SK-N-SH (cell line): Measurements from ENCODE around the gene DNAH6. TPM values are rescaled to one million over a fixed set of nuclear protein-coding genes. Genes with fewer than 3 reads are reported as not detected.

Experiments used
- CTCF ChIA-PET: fragments of 300-600, 350-600 bp; formaldehyde crosslinking; extraction: SDS; loops from one replicate; lab custom pipeline; 2021; lab: Yijun Ruan, JAX
- POLR2A ChIA-PET: fragments of 350-600 bp; sonication (Branson Sonifier 250); formaldehyde crosslinking; extraction: SDS; loops from one replicate; lab custom pipeline; 2020; ENCODE audit warnings: antibody characterized with exemption, inconsistent platforms; lab: Yijun Ruan, JAX
- DNase-seq: peaks from one replicate; pipeline ENCODE4 v3.0.0; 2012
- H2AFZ ChIP-seq: fragments of 200-600 bp; sonication (generic); 2 replicates; pipeline ENCODE4 v1.8.1; 2016; ENCODE audit warnings: antibody characterized with exemption, mild to moderate bottlenecking, low read depth
- H3F3A ChIP-seq: fragments of 200-600 bp; sonication (generic); replicated peaks from 2 replicates; pipeline ENCODE3; 2016; ENCODE audit warnings: antibody characterized with exemption, mild to moderate bottlenecking; ENCODE audit not compliant: insufficient read depth
- H3K27ac ChIP-seq, 2 experiments: fragments of 200-500 bp in 1 of 2; fragments of 200-600 bp in 1 of 2; sonication (Bioruptor generic) in 1 of 2; sonication (generic), shearing (Covaris generic) in 1 of 2; 2 replicates each; pipeline versions ENCODE4 v1.5.1 to v1.6.1; 2014 to 2016; ENCODE audit warnings: low read depth in 2 of 2, inconsistent platforms in 1 of 2, low read length in 1 of 2, mild to moderate bottlenecking in 1 of 2, mixed read lengths in 1 of 2
- H3K27me3 ChIP-seq: fragments of 200-600 bp; sonication (generic), shearing (Covaris generic); 2 replicates; pipeline ENCODE4 v1.6.1; 2016; ENCODE audit warnings: mixed run types; ENCODE audit not compliant: insufficient read depth
- H3K36me3 ChIP-seq, 2 experiments: fragments of 200-500 bp in 1 of 2; fragments of 200-600 bp in 1 of 2; sonication (Bioruptor generic) in 1 of 2; sonication (generic) in 1 of 2; replicated peaks in 1 of 2; 2 replicates each; pipeline versions ENCODE3 to v1.5.1; 2014 to 2016; ENCODE audit warnings: low read length in 1 of 2, mild to moderate bottlenecking in 1 of 2; ENCODE audit not compliant: insufficient read depth in 2 of 2, control insufficient read depth in 1 of 2
- H3K4me1 ChIP-seq, 2 experiments: fragments of 200-500 bp in 1 of 2; fragments of 200-600 bp in 1 of 2; sonication (Bioruptor generic) in 1 of 2; sonication (generic), shearing (Covaris generic) in 1 of 2; 2 replicates each; pipeline versions ENCODE4 v1.5.1 to v1.6.1; 2014 to 2016; ENCODE audit warnings: low read depth in 1 of 2, low read length in 1 of 2, mixed run types in 1 of 2; ENCODE audit not compliant: insufficient read depth in 2 of 2, control insufficient read depth in 1 of 2
- H3K4me2 ChIP-seq: fragments of 200-600 bp; sonication (generic), shearing (Covaris generic); 2 replicates; pipeline ENCODE4 v1.6.1; 2017; ENCODE audit warnings: mixed run types
- H3K4me3 ChIP-seq, 2 experiments: fragments of 200-500 bp in 1 of 2; fragments of 200-600 bp in 1 of 2; sonication (Bioruptor generic) in 1 of 2; sonication (generic), shearing (Covaris generic) in 1 of 2; 2 replicates each; pipeline versions ENCODE4 v1.5.1 to v1.8.1; 2014 to 2016; ENCODE audit warnings: low read depth in 2 of 2, inconsistent platforms in 1 of 2, low read length in 1 of 2, mild to moderate bottlenecking in 1 of 2, mixed read lengths in 1 of 2, moderate library complexity in 1 of 2
- H3K79me2 ChIP-seq: fragments of 200-600 bp; sonication (generic); 2 replicates; pipeline ENCODE4 v1.8.1; 2017; ENCODE audit warnings: mild to moderate bottlenecking; ENCODE audit not compliant: insufficient read depth
- H3K9ac ChIP-seq: fragments of 200-600 bp; sonication (generic); 2 replicates; pipeline ENCODE4 v1.6.1; 2017; ENCODE audit warnings: mixed run types
- H3K9me2 ChIP-seq: fragments of 200-600 bp; sonication (generic); 2 replicates; pipeline ENCODE4 v1.6.1; 2017; ENCODE audit warnings: mixed run types
- H3K9me3 ChIP-seq: fragments of 200-600 bp; sonication (generic); 2 replicates; pipeline ENCODE4 v1.6.1; 2017; ENCODE audit warnings: mixed run types, mild to moderate bottlenecking, moderate library complexity
- H4K20me1 ChIP-seq: fragments of 200-600 bp; sonication (generic); 2 replicates; pipeline ENCODE4 v1.6.1; 2017; ENCODE audit warnings: mild to moderate bottlenecking, mixed run types; ENCODE audit not compliant: insufficient read depth
- CHD2 ChIP-seq: fragments of 150-350 bp; IDR thresholded peaks from 2 replicates; pipeline ENCODE4 v1.6.1; 2018; ENCODE audit warnings: low read length; ENCODE audit not compliant: partially characterized antibody
- CTCF ChIP-seq: fragments of 200-600 bp; sonication (generic); IDR thresholded peaks from 2 replicates; pipeline ENCODE4 v1.6.1; 2017; ENCODE audit warnings: antibody characterized with exemption, mild to moderate bottlenecking, moderate library complexity
- EP300 ChIP-seq, 2 experiments: IDR thresholded peaks; 2 replicates each; pipeline versions ENCODE4 v1.4.0 to v1.6.1; 2012; ENCODE audit warnings: borderline replicate concordance in 1 of 2, low read depth in 1 of 2, low read length in 1 of 2
- EZH2phosphoT487 ChIP-seq: fragments of 200-600 bp; sonication (generic); IDR thresholded peaks from 2 replicates; pipeline ENCODE4 v1.6.1; 2017; ENCODE audit warnings: low read depth, mixed run types, mild to moderate bottlenecking, antibody characterized with exemption, moderate library complexity, borderline replicate concordance
- FOXJ3 ChIP-seq: sonication (generic); formaldehyde crosslinking; IDR thresholded peaks from 2 replicates; pipeline ENCODE4 v1.5.1; 2020; ENCODE audit warnings: mild to moderate bottlenecking, missing genetic modification reagents
- FOXM1 ChIP-seq: IDR thresholded peaks from 2 replicates; pipeline ENCODE4 v1.4.0; 2012; ENCODE audit warnings: low read depth, mild to moderate bottlenecking
- GABPA ChIP-seq: IDR thresholded peaks from 2 replicates; pipeline ENCODE4 v1.4.0; 2012; ENCODE audit warnings: low read depth, mild to moderate bottlenecking
- GATA2 ChIP-seq: sonication (generic); formaldehyde crosslinking; IDR thresholded peaks from 2 replicates; pipeline ENCODE4 v1.5.0; 2020; ENCODE audit warnings: mild to moderate bottlenecking, missing genetic modification reagents
- JUND ChIP-seq: IDR thresholded peaks from 2 replicates; pipeline ENCODE4 v1.4.0; 2012
- MEF2A ChIP-seq: IDR thresholded peaks from 2 replicates; pipeline ENCODE4 v1.4.0; 2012; ENCODE audit warnings: low read depth, borderline replicate concordance
- MXI1 ChIP-seq: IDR thresholded peaks from 2 replicates; pipeline ENCODE4 v1.6.1; 2012; ENCODE audit warnings: mild to moderate bottlenecking, low read depth, low read length, improper control_type of control experiment
- NFIC ChIP-seq: IDR thresholded peaks from 2 replicates; pipeline ENCODE4 v1.4.0; 2012; ENCODE audit warnings: borderline replicate concordance
- NRF1 ChIP-seq: IDR thresholded peaks from 2 replicates; pipeline ENCODE4 v1.6.1; 2012; ENCODE audit warnings: low read depth, mild to moderate bottlenecking, low read length
- RCOR1 ChIP-seq: fragments of 150-350 bp; IDR thresholded peaks from 2 replicates; pipeline ENCODE4 v1.6.1; 2017; ENCODE audit warnings: antibody characterized with exemption, low read length
- RXRA ChIP-seq: IDR thresholded peaks from 2 replicates; pipeline ENCODE4 v1.4.0; 2012; ENCODE audit warnings: low read depth, mild to moderate bottlenecking, borderline replicate concordance
- SMC3 ChIP-seq: IDR thresholded peaks from 2 replicates; pipeline ENCODE4 v1.6.1; 2012; ENCODE audit warnings: low read depth, low read length, improper control_type of control experiment
- TCF12 ChIP-seq: IDR thresholded peaks from 2 replicates; pipeline ENCODE4 v1.4.0; 2012
- TEAD4 ChIP-seq: IDR thresholded peaks from 2 replicates; pipeline ENCODE4 v1.4.0; 2012; ENCODE audit warnings: mild to moderate bottlenecking, borderline replicate concordance; ENCODE audit not compliant: insufficient read depth
- YY1 ChIP-seq: IDR thresholded peaks from 2 replicates; pipeline ENCODE4 v1.4.0; 2012; ENCODE audit warnings: low read depth, mild to moderate bottlenecking
- WGBS: methylation state at CpG from one replicate; pipeline ENCODE4 v1.1.6; 2017; ENCODE audit warnings: low lambda C conversion rate; 5-methylcytosine and 5-hydroxymethylcytosine counted together
- polyA plus RNA-seq, 3 experiments: library from polyadenylated mRNA; depleted of rRNA; stranded (reverse); fragments of >200 nt; gene quantifications; 2 replicates each; pipeline ENCODE4 v1.2.3, GENCODE V29; 2012
- TF ChIP-seq, protein P1 (sequence below): IDR thresholded peaks from 2 replicates; pipeline ENCODE4; 2012
- TF ChIP-seq, protein P2 (sequence below): IDR thresholded peaks from 2 replicates; pipeline ENCODE4 v1.4.0; 2012; ENCODE audit warnings: low read depth, borderline replicate concordance
- TF ChIP-seq, protein P3 (sequence below): IDR thresholded peaks from 2 replicates; pipeline ENCODE4 v1.4.0; 2012; ENCODE audit warnings: low read depth
- TF ChIP-seq, protein P4 (sequence below): fragments of 150-350 bp; IDR thresholded peaks from 2 replicates; pipeline ENCODE4 v1.6.1; 2017; ENCODE audit warnings: antibody characterized with exemption, low read length, low read depth, borderline replicate concordance

DNAH6 gene
- polyA plus RNA-seq, 1 of the 3 experiments (the other 2 are of a cell fraction) = 0.03 TPM

DNA sequence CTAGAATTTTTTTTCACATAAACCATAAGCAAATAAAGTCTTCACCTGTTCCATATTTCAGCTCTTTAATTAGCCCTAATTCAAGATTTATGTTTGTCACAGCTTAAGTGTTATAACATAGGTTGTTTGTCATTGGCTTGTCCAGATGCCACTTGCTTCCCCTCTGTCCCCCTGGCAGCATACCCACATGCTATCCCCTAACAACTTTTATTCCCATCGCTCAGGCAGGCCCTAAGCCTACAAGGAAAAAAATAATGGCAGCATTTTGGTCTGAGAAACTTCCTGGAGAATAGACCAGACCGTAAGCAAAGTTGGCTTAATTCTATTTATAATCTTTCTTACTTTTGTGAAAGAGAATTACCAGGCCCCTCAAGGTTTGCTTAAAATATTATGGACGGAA lies 173.9 kb downstream of the DNAH6 start:
- H3K4me1 ChIP-seq = no peaks in the 10 kb centered on the region
- TF ChIP-seq NRF1 = no peak
- no peak for TF ChIP-seq FOXJ3 (CRISPR knock-in tag)
- no peak for TF ChIP-seq RXRA
- TF ChIP-seq TEAD4 = no peak
- TF ChIP-seq GATA2 (CRISPR knock-in tag) = no peak
- TF ChIP-seq, protein P1, sequence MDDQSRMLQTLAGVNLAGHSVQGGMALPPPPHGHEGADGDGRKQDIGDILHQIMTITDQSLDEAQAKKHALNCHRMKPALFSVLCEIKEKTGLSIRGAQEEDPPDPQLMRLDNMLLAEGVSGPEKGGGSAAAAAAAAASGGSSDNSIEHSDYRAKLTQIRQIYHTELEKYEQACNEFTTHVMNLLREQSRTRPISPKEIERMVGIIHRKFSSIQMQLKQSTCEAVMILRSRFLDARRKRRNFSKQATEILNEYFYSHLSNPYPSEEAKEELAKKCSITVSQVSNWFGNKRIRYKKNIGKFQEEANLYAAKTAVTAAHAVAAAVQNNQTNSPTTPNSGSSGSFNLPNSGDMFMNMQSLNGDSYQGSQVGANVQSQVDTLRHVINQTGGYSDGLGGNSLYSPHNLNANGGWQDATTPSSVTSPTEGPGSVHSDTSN = no peak
- TF ChIP-seq YY1 = no peak
- TF ChIP-seq RCOR1 = no peak
- no peak for TF ChIP-seq SMC3
- no peak for TF ChIP-seq EZH2phosphoT487
- no peak for TF ChIP-seq CHD2
- TF ChIP-seq, protein P2, sequence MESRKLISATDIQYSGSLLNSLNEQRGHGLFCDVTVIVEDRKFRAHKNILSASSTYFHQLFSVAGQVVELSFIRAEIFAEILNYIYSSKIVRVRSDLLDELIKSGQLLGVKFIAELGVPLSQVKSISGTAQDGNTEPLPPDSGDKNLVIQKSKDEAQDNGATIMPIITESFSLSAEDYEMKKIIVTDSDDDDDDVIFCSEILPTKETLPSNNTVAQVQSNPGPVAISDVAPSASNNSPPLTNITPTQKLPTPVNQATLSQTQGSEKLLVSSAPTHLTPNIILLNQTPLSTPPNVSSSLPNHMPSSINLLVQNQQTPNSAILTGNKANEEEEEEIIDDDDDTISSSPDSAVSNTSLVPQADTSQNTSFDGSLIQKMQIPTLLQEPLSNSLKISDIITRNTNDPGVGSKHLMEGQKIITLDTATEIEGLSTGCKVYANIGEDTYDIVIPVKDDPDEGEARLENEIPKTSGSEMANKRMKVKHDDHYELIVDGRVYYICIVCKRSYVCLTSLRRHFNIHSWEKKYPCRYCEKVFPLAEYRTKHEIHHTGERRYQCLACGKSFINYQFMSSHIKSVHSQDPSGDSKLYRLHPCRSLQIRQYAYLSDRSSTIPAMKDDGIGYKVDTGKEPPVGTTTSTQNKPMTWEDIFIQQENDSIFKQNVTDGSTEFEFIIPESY = no peak
- TF ChIP-seq TCF12 = no peak
- no peak for TF ChIP-seq EP300 (IDR thresholded peaks at IDR 0.05; ENCODE audit: borderline replicate concordance in 1 of 2, low read depth in 1 of 2, low read length in 1 of 2)
- no peaks in the 10 kb centered on the region; the same call in 1 of the 2 replicates for H3K9me2 ChIP-seq
- no peak overlapping the region for H3K4me3 ChIP-seq
- H3K9me3 ChIP-seq = no peaks in the 10 kb centered on the region
- H3K27me3 ChIP-seq = peaks cover 14% of the 10 kb centered on the region; the same call in 1 of the 2 replicates
- no peaks in the 10 kb centered on the region for H3F3A ChIP-seq
- no peak overlapping the region for H2AFZ ChIP-seq
- WGBS = 10% methylated on average over 3 of the region's 3 CpGs
- ChIA-PET POLR2A (no interaction called here), CTCF (no interaction called here)
- no peak for DNase-seq
- no peaks in the 10 kb centered on the region for H4K20me1 ChIP-seq
- H3K27ac ChIP-seq = no peak overlapping the region
- no peaks in the 10 kb centered on the region for H3K36me3 ChIP-seq
- H3K9ac ChIP-seq = no peak overlapping the region
- no peaks in the 10 kb centered on the region for H3K79me2 ChIP-seq
- no peak overlapping the region for H3K4me2 ChIP-seq

GRCh38 chr2:84694088-84694622 lies 177.9 kb downstream of the DNAH6 start:
- no peaks in the 10 kb centered on the region for H3K4me1 ChIP-seq
- no peaks in the 10 kb centered on the region for H4K20me1 ChIP-seq
- 33% methylated on average over 6 of the region's 6 CpGs for WGBS
- no peak for TF ChIP-seq RXRA
- TF ChIP-seq MEF2A = no peak
- no peak for TF ChIP-seq JUND
- TF ChIP-seq NFIC = no peak
- no peak for TF ChIP-seq GABPA
- TF ChIP-seq, protein P3, sequence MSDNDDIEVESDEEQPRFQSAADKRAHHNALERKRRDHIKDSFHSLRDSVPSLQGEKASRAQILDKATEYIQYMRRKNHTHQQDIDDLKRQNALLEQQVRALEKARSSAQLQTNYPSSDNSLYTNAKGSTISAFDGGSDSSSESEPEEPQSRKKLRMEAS = no peak
- TF ChIP-seq, protein P4, sequence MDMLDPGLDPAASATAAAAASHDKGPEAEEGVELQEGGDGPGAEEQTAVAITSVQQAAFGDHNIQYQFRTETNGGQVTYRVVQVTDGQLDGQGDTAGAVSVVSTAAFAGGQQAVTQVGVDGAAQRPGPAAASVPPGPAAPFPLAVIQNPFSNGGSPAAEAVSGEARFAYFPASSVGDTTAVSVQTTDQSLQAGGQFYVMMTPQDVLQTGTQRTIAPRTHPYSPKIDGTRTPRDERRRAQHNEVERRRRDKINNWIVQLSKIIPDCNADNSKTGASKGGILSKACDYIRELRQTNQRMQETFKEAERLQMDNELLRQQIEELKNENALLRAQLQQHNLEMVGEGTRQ = no peak
- TF ChIP-seq MXI1 = no peak
- TF ChIP-seq FOXM1 = no peak
- no peak for TF ChIP-seq CTCF
- H3K79me2 ChIP-seq = no peaks in the 10 kb centered on the region
- H3K4me2 ChIP-seq = no peak overlapping the region
- no peak overlapping the region for H3K9ac ChIP-seq
- no peak overlapping the region for H3K4me3 ChIP-seq
- no peaks in the 10 kb centered on the region; the same call in 1 of the 2 replicates for H3K9me2 ChIP-seq
- H2AFZ ChIP-seq = no peak overlapping the region
- no peak for DNase-seq
- no peak overlapping the region for H3K27ac ChIP-seq
- H3K27me3 ChIP-seq = peaks cover 14% of the 10 kb centered on the region; the same call in 1 of the 2 replicates
- CTCF ChIA-PET = no interaction called here
- H3F3A ChIP-seq = no peaks in the 10 kb centered on the region
- H3K9me3 ChIP-seq = no peaks in the 10 kb centered on the region
- POLR2A ChIA-PET = no interaction called here
- H3K36me3 ChIP-seq = no peaks in the 10 kb centered on the region
